Hypothalamus (tissue), 51 donors: ENCODE measurements around the gene HSFX4.
"Not testable (repeated sequence)": the region's sequence is repeated elsewhere in the genome, so short reads cannot be mapped to it uniquely, and the experiment has no call there.

Experiments used
- DNase-seq, 51 donors: peaks; one replicate each; lab custom pipeline; 2025; lab: John Stamatoyannopoulos, UW

Gene HSFX4

GRCh38 chrX:149929400-149929799, at the start of gene HSFX4:
Gene HSFX4, plus strand, starts transcription at chrX:149929573. Its CDS starts 72 bp downstream, at chrX:149929645.
- not testable (repeated sequence) for DNase-seq

GRCh38 chrX:149881081-149881711, 48.2 kb upstream of the HSFX4 start, which contains the start of gene MAGEA8:
Gene MAGEA8, plus strand, starts transcription at chrX:149881183. Its CDS starts 3,090 bp downstream, at chrX:149884273.
- DNase-seq: no peak

GRCh38 chrX:149890828-149891227, 38.5 kb upstream of the HSFX4 start:
- not testable (repeated sequence) for DNase-seq

- no peak for DNase-seq
Observed at GRCh38 chrX:149898554-149898953, 30.8 kb upstream of the HSFX4 start.

GRCh38 chrX:149903889-149904748, 25.3 kb upstream of the HSFX4 start:
- no peak for DNase-seq

- DNase-seq: no peak
Observed at GRCh38 chrX:149908308-149908707, 21.1 kb upstream of the HSFX4 start.

GRCh38 chrX:149908727-149909126, 20.6 kb upstream of the HSFX4 start:
- DNase-seq: no peak

- no peak for DNase-seq
Observed at GRCh38 chrX:149909324-149910177, 19.8 kb upstream of the HSFX4 start.

- DNase-seq: no peak
Observed at GRCh38 chrX:149910178-149910695, 19.1 kb upstream of the HSFX4 start.

- DNase-seq: no peak
Observed at GRCh38 chrX:149916745-149917392, 12.5 kb upstream of the HSFX4 start.

- not testable (repeated sequence) for DNase-seq
Observed at GRCh38 chrX:149923836-149924235, 5.5 kb upstream of the HSFX4 start.

- not testable (repeated sequence) for DNase-seq
Observed at GRCh38 chrX:149924434-149924833, 4.9 kb upstream of the HSFX4 start.

GRCh38 chrX:149927245-149927963, 2.0 kb upstream of the HSFX4 start:
- not testable (repeated sequence) for DNase-seq

- not testable (repeated sequence) for DNase-seq
Observed at GRCh38 chrX:149927964-149928258, 1.5 kb upstream of the HSFX4 start.

GRCh38 chrX:149928635-149929034, 738 bp upstream of the HSFX4 start:
- not testable (repeated sequence) for DNase-seq

- not testable (repeated sequence) for DNase-seq
Observed at GRCh38 chrX:149931355-149931754, 2.0 kb downstream of the HSFX4 start.

GRCh38 chrX:149932150-149932549, 2.8 kb downstream of the HSFX4 start:
- not testable (repeated sequence) for DNase-seq

GRCh38 chrX:149932970-149933369, 3.6 kb downstream of the HSFX4 start:
- DNase-seq: not testable (repeated sequence)

GRCh38 chrX:149933547-149933946, 4.2 kb downstream of the HSFX4 start:
- not testable (repeated sequence) for DNase-seq

- DNase-seq: not testable (repeated sequence)
Observed at GRCh38 chrX:149937328-149937727, 8.0 kb downstream of the HSFX4 start.
